ENCODE measurements around the gene OR10AD1.

DNA sequence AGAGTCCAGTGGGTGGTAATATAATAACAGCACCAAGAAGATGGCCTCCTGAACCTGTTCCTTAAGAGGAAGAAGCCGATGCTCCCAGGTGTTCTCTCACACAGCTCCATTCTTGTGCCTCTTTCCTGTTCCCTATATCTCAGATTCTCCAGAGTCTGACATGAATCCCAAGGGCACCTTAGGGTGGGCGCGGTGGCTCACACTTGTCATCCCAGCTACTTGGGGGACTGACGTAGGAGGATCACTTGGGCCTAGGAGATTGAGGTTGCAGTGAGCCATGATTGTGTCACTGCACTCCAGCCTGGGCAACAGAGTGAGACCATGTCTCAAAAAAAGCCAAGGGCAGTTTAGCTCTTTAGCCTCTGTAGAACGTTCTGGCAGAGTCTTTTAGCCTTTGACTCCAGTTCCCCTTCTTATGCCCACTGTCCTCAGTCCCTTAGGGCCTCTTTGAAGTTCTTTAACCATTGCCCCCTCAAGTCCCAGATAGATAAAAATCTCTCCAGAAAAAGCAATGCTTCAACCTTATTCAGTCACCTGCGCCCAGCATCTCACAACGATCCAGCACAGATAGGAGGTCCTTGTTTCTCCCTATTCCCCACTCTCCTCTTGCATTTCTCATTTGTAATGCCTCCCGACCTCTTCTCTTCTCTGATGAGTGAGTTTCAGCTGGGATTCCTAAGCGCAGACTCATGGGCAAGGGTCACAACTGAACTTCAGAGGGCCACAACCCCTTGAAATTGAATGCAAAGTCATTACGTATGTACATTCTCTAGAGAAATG, 15.0 kb downstream of the OR10AD1 start:
- TF ChIP-seq, protein P1, sequence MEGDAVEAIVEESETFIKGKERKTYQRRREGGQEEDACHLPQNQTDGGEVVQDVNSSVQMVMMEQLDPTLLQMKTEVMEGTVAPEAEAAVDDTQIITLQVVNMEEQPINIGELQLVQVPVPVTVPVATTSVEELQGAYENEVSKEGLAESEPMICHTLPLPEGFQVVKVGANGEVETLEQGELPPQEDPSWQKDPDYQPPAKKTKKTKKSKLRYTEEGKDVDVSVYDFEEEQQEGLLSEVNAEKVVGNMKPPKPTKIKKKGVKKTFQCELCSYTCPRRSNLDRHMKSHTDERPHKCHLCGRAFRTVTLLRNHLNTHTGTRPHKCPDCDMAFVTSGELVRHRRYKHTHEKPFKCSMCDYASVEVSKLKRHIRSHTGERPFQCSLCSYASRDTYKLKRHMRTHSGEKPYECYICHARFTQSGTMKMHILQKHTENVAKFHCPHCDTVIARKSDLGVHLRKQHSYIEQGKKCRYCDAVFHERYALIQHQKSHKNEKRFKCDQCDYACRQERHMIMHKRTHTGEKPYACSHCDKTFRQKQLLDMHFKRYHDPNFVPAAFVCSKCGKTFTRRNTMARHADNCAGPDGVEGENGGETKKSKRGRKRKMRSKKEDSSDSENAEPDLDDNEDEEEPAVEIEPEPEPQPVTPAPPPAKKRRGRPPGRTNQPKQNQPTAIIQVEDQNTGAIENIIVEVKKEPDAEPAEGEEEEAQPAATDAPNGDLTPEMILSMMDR (conservative IDR thresholded peaks at IDR 0.05) = no peak
- TF ChIP-seq ZFX (IDR thresholded peaks at IDR 0.05) = no peak

Data from C4-2B (cell line).